ENCODE data around the gene CYP19A1. TPM values are rescaled to one million over a fixed set of nuclear protein-coding genes. Genes with fewer than 3 reads are reported as not detected.

Gene CYP19A1
- total RNA-seq, 1 donor: 3.1 TPM

DNA sequence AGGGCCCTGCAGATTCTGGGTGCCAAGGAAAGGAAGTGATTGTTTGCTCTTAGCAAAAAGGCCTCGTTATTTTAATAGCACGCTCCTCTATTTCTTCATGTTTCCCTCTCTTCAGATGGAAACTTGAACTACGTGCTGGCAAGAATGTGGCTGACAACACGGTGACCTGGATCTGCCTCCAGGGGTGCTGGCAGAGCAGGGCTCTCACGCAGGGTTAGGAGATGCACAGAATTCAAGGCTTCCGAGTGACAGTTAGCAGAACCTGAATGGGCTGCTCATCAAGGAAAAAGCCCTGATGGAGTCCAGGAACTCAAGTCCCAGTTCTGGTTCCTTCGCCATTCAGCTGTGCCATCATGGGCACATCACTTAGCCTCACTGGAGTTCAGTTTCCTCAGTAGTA is 22.7 kb downstream of the CYP19A1 start:
- TF ChIP-seq, protein P1, sequence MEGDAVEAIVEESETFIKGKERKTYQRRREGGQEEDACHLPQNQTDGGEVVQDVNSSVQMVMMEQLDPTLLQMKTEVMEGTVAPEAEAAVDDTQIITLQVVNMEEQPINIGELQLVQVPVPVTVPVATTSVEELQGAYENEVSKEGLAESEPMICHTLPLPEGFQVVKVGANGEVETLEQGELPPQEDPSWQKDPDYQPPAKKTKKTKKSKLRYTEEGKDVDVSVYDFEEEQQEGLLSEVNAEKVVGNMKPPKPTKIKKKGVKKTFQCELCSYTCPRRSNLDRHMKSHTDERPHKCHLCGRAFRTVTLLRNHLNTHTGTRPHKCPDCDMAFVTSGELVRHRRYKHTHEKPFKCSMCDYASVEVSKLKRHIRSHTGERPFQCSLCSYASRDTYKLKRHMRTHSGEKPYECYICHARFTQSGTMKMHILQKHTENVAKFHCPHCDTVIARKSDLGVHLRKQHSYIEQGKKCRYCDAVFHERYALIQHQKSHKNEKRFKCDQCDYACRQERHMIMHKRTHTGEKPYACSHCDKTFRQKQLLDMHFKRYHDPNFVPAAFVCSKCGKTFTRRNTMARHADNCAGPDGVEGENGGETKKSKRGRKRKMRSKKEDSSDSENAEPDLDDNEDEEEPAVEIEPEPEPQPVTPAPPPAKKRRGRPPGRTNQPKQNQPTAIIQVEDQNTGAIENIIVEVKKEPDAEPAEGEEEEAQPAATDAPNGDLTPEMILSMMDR (IDR thresholded peaks at IDR 0.05; ENCODE audit: insufficient read depth, low read length): no peak

DNA sequence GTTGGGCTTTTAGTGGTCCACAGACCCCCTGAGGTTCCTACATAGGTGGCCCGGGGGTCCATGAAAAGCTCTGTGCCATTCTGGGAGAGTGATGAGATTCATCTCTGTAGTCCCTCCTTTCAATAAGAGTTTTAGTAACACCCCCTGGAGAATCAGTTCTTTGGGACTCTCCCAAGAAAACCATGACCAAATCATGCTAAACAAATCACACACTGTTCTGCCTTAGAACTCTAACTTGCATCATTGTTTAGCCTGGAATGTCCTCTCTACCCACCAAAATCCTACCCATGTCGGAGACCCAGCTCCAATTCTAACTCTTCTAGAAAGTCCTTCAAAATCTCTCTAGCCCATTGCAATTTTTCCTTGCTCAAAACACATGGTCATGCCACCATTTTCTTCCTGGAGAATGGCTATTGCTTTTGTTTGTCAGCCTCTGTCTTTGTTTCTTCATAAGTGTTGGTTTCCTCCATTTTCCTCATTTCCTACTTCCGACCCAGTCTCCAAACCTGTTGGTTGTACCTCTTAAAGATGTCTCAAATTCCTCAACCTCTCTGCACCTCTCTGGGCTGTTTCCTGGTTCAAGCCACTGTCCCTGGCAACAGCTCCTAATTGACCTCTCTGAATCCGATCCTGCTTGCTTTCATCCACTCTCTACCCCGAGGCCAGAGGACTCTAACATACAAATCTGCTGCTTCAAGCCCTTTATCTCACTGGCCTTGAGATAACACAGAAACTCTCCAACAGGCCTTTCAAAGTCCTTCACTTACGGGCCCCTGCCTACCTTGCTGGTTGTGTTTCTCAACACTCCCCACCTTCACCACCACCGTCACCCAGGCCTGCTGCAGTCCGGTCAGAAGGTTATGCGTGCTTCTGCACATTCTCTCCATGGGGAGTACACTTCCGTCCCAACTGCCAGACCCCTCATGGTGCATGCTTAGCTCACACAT is 23.7 kb downstream of the CYP19A1 start:
- DNase-seq (ENCODE audit: low read depth): peak; percentile 16
- H3K4me3 ChIP-seq (ENCODE audit: low read depth, low read length): no peak overlapping the region
- TF ChIP-seq, protein P1 (IDR thresholded peaks at IDR 0.05; ENCODE audit: insufficient read depth, low read length): no peak

More for the DNA sequence above, 22.7 kb downstream of the CYP19A1 start:
- H3K4me3 ChIP-seq (ENCODE audit: low read depth, low read length): no peak overlapping the region
- no peak for DNase-seq (ENCODE audit: low read depth)

DNA sequence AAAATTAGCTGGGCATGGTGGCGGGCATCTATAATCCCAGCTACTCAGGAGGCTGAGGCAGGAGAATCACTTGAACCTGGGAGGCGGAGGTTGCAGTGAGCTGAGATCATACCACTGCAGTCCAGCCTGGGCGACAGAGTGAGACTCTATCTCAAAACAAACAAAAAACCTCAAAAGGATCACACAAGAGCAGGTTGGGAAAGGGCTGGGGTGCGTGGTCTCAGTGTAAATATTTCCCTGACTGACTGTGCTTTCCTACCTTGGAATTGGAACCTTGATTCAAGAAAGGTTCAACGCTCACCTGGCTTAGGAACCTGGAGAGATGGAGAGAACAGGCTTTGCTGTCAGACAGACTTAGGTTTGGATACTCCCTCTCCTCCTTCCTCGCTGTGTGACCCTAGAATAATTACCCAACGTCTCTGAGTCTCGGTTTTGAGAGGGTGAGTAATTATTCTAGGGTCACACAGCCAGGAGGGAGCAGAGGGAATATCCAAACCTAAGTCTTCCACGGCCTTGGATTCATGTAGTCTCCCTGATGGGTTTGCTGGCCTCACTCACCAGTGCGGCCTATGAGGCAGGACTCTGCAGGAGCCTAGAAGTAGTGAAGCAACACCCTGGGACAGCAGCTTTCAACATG is 24.6 kb downstream of the CYP19A1 start:
- TF ChIP-seq, protein P1 (IDR thresholded peaks at IDR 0.05; ENCODE audit: insufficient read depth, low read length): no peak
- no peak overlapping the region for H3K4me3 ChIP-seq (ENCODE audit: low read depth, low read length)
- DNase-seq (ENCODE audit: low read depth): no peak

DNA sequence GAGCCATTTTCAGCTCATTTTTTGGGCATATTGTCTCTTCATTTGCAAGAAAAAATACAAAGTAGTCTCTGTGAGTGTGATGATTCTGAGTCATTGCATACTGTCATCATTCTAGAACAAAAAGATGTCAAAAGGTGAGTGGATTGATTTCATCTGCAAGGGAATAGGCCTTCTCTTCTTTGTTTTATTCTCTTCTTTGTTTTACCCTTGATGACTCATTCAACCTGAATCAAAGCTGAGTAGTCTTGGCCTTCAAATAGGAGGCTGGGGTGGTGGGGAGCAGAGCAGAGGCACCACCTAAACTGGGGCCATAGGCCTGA is 25.4 kb downstream of the CYP19A1 start:
- H3K4me3 ChIP-seq (ENCODE audit: low read depth, low read length): no peak overlapping the region
- TF ChIP-seq, protein P1 (IDR thresholded peaks at IDR 0.05; ENCODE audit: insufficient read depth, low read length): no peak
- DNase-seq (ENCODE audit: low read depth): peak; percentile 79

DNA sequence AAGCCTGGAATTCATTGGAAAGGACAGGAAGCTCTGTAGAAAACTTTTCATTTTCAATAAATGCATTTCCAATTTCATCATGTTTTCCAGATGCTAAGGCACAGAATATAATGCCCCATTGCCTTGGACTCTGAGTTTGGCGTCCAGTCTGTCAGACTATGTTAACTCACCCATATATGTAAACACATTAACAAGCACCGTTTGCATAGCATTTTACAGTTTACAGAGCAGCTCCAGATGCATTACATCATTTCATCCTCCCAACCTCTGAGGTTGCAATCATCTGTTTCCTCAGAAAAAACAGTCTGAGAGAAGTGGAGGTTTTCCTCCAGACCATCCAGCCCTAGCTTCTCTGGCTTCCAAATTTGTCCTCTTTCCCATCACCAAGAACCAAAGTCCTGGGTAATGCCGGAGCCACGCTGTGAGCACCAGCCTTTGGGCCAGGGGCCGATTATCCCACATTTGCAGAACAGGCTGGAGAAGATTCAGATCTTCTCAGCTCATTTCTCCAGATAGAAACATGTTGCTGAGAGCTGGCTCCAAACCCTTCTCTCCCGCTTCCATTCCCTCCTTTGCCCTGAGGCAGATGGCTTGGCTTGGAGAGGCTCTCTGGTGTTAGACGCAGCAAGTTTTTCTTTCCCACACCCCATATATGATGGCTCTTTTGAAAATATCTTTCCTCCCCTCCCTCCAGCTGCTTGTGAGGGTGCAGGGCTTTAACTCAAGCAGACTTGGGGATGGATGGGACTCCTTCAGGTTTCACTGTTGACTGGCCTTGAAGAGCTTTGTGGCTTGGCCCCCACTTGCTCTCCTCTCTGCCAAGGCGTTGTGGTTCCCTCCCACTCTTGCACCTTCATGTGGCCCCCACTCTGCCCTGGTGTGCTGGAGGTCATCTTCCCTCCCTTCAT is 26.0 kb downstream of the CYP19A1 start:
- TF ChIP-seq, protein P1 (IDR thresholded peaks at IDR 0.05; ENCODE audit: insufficient read depth, low read length): no peak
- no peak overlapping the region for H3K4me3 ChIP-seq (ENCODE audit: low read depth, low read length)
- DNase-seq (ENCODE audit: low read depth): peak; percentile 60

DNA sequence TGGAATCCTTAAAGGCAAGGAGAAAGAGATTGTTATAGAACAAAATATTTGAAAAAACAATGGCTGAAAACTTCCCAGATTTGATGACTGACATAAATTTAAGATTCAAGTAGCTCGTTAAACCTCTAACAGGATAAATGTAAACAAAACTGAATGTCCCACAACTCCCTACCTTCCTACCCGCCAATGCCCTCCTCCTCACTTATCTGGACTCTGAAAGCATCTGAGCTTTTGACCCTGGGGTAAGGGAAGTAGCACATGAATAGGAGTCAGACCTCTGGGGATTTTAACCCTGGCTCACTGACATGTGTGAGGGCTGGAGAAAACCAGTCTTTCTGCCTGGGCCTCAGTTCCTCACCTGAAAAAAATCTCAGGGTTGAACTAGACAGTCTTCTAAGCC is 26.9 kb downstream of the CYP19A1 start:
- no peak overlapping the region for H3K4me3 ChIP-seq (ENCODE audit: low read depth, low read length)
- TF ChIP-seq, protein P1 (IDR thresholded peaks at IDR 0.05; ENCODE audit: insufficient read depth, low read length): no peak
- DNase-seq (ENCODE audit: low read depth): no peak

Measured in fibroblast of the aortic adventitia (primary cell).